Panc1 (cell line): ENCODE data around the gene KIF25.

ENCODE experiments used
- TCF7L2 ChIP-seq: IDR thresholded peaks from 2 replicates; pipeline ENCODE4 v1.6.1; 2011; ENCODE audit warnings: mild to moderate bottlenecking, low read depth, low read length, inconsistent platforms
- TF ChIP-seq, protein P1 (sequence below): fragments of 450-650 bp; IDR thresholded peaks from 2 replicates; pipeline ENCODE4 v1.5.1; 2017; ENCODE audit warnings: mild to moderate bottlenecking

DNA sequence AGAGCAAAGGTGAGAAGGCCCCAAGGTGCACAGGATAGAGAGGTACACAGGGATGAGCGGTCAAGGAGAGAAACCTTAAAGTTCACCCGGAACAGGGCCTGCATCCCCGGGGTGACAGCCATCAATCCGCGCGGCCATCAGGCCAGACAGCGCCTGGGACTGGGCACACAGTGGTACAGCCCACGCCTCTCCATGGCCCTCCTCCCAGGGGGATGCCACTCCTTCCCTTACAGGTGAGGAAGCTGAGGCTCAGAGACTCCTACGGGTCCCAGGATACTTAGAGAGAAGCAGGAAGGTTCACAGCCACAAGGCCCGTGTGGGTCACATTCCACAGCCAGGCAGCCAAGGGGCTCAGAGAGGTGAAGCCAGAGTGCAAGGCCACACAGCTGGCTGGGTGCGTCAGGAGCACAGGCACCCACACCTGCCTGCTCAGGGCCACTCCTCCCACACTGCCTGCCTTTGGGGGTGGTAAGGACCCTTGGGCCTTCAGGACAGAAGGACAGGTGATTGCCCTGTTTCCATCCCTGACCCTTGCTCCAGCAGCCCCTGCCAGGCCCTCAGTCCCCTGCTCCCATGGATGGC is 66.8 kb downstream of the KIF25 start:
- TF ChIP-seq, protein P1, sequence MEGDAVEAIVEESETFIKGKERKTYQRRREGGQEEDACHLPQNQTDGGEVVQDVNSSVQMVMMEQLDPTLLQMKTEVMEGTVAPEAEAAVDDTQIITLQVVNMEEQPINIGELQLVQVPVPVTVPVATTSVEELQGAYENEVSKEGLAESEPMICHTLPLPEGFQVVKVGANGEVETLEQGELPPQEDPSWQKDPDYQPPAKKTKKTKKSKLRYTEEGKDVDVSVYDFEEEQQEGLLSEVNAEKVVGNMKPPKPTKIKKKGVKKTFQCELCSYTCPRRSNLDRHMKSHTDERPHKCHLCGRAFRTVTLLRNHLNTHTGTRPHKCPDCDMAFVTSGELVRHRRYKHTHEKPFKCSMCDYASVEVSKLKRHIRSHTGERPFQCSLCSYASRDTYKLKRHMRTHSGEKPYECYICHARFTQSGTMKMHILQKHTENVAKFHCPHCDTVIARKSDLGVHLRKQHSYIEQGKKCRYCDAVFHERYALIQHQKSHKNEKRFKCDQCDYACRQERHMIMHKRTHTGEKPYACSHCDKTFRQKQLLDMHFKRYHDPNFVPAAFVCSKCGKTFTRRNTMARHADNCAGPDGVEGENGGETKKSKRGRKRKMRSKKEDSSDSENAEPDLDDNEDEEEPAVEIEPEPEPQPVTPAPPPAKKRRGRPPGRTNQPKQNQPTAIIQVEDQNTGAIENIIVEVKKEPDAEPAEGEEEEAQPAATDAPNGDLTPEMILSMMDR: no peak
- TF ChIP-seq TCF7L2: no peak
